HG03175 (cell line): Measurements from ENCODE around the gene RABEP2.
A peak's percentile ranks its signal among the peaks of the same experiment; 100 is the strongest.
"Not testable (repeated sequence)": the region's sequence is repeated elsewhere in the genome, so short reads cannot be mapped to it uniquely, and the experiment has no call there.

ENCODE experiments used
- ATAC-seq: cut with Tn5 transposase; IDR thresholded peaks from one replicate; pipeline ENCODE4 v1.9.1; 2021; ENCODE audit warnings: mild to moderate bottlenecking, moderate library complexity; ENCODE audit not compliant: unreplicated experiment

The RABEP2 gene

DNA sequence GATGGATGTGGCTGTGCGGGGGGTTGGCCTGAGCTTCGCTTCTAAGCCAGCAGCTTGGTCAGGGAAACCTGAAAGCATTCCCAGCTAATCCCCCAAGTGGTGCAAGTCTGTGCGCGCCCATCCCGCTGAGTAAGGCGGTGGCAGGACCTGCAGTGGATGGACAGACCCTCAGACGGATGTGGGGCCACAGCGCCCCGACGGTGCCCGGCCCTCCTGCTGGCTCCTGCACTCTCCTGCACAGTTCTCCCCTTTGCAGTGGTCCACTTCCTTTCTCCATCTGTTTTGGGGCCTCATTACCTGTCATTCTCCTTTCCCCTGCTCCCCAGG is 44.5 kb downstream of the RABEP2 start:
- no peak for ATAC-seq

DNA sequence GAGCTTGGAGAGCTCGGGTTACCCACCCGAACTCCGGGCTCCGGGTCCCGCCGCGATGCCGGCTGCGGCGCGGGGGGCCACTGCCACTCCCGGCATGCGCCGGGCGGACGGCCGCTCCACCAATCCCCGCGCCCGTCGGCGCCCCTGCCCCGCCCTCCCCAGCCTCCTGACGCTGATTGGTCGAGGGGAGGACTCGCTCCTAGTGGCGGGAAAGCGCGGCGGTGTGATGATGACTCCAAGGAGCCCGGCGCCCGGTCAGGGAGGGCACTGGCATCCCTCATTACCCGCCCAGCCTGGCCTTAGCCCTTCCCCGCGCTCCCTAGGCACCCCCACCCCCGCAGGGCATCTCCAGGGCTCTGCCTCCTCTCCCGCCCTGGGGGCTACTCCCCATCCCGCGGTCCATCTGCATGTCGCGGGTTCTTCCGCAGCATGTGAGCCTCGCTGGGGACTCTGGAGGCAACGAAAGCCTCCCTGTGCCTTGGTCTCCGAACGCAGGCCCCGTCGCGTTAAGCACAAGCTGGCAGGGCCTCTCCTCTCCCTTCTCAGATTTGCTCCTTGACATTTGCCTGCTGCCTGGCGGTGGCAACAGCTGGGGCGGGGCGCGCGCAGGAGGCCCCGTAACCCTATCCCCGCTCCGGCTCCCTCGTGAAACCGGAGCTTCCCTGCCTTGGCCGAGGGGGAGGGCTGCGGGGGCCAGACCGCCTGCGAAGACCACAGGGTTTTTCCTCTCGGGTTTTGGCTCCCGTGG is 45.0 kb downstream of the RABEP2 start:
- peak; percentile 76 for ATAC-seq

DNA sequence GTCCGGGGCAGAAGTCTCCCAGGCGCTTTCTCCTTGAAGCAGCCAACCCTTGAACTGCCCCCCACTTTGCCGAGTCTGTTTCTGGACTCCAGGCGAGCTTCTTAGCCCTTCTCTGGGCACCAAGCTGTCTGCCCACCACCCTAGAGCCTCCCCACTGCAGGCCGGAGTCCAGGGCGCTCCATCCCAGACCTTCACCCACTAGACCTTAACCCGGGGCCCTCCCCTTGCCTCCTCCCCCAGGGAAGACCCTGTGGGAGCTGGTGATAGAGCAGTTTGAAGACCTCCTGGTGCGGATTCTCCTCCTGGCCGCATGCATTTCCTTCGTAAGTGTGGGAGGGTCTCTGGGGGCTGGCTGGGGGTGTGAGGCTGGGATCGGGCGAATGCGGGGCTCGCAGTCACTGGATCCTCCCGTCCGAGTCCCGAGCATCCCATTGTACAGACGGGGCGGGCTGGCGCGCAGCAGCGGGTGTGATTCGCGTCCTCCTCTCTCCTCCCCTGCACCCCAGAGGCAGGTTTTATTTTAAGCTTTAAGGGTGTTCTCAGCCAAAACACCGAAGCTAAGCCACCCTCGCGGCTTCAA is 45.7 kb downstream of the RABEP2 start:
- ATAC-seq: peak; percentile 30

DNA sequence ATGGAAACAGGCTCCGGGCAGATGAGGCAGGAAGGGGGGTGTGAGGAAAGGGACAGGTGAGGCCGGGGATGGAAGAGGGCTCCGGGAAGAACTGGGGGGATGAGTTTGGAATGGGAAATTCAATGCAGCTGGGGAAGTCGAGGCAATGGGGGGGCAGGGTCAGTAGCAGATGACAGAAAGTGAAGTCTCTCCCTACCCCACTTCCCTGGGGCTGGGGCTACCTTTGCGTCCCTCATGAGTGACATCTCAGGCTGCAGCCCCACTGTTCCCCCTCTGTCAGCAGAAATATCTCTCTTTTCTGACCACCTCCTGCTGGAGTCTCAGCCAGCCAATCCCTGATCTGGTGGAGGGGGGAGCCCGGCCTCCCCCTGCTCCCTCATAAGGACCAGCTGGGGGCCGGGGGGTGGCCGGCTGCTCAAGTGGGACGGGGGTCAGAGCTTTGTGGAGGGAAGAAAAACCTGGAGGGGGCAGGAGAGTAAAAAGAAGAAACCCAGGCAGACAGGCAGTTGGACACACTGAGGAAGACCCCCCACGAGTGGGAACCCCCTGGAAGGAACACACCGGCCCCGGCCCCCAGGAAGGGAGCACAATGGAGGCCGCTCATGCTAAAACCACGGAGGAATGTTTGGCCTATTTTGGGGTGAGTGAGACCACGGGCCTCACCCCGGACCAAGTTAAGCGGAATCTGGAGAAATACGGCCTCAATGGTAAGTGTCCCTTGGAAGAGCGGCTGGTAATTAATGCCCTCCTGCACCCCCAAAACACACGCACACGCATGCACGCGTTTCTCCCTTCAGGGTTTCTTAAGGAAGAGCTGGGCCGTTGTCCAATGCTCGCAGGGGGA is 46.7 kb downstream of the RABEP2 start, which contains the start of gene ATP2A1:
ATP2A1 (plus strand) TSS at position 406 of the 844 bp plus-strand sequence; CDS start at position 590, 184 bp downstream.
- no peak for ATAC-seq

DNA sequence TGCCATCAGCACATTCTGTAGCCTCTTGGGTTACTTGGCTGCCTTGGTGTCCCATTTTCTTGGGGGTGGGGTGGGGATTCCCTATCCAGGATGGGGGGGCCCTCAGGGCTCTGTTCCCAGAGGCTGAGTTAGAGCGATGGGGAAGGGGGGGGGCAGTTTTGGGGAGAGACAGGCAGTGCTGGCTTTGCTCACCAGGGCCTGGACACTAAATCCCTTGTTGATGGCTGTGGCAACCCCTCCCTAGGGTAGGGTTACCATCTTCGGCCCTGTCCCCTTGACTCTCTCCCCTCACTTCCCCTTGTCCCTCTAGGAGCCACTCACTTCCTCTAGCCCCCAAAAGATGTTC is 47.4 kb downstream of the RABEP2 start:
- no peak for ATAC-seq

DNA sequence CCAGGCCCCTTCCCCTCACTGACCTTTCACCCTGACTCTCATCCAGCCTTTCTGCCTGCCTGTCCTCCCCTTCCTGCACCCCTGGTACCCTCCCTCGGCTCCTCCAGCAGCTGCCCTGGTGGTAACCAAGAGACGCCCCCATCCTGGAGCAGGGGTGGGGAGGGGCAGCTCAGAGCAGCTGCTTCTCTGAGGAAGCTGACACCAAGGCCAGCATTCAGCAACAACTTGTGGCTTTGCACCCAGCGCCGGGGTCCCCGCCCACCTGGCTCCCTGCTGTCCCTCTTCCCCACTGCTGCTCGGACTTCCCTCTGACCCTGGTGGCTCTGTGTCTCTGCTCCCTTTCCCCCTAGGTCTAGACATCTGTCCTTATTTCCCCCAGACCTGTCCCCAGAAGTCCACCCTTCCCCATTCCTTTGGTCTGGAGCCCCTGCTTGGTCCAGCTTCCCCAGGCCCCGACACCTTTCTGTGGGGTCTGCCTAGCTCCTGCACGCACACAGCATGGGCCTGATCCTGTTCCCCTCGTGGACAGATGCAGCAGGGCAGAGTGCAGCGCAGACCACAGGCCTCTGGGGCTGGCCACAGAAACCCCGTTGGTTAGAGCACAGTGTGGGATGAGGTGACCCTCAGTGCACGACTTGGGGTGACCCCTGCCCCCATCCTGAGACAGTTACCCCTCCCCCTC is 47.9 kb downstream of the RABEP2 start:
- ATAC-seq: no peak

DNA sequence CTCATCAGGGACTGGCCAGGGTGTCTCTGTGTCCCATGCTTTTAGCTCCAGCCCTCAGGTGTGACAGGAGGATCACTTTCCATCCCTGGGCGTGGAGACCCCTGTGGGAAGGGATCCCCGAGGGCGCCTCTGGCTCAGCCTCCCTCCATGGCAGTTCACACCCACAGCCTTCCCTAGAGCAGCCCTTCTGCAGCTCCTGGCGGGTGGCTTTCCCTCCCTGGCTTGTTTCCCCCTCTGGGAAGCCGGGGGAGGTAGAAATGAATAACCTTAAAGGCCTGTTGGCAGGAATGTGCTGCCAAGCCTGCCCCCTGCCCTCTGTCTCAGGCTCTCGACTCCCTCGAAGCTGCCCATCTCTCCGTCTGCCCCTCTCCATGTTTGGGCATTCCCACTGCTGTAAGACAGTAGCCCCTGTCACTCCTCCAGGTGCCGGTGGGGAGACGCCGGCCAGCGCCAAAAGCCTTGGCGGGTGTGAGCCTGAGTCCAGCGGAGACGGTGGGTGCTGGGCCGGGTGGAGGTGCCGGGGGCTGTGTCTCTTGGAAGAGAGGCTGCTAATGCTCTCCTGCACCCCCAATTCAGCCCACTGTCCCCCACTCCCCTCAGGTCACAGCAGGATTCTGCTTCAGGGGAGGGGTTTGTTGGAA is 48.9 kb downstream of the RABEP2 start:
- no peak for ATAC-seq

DNA sequence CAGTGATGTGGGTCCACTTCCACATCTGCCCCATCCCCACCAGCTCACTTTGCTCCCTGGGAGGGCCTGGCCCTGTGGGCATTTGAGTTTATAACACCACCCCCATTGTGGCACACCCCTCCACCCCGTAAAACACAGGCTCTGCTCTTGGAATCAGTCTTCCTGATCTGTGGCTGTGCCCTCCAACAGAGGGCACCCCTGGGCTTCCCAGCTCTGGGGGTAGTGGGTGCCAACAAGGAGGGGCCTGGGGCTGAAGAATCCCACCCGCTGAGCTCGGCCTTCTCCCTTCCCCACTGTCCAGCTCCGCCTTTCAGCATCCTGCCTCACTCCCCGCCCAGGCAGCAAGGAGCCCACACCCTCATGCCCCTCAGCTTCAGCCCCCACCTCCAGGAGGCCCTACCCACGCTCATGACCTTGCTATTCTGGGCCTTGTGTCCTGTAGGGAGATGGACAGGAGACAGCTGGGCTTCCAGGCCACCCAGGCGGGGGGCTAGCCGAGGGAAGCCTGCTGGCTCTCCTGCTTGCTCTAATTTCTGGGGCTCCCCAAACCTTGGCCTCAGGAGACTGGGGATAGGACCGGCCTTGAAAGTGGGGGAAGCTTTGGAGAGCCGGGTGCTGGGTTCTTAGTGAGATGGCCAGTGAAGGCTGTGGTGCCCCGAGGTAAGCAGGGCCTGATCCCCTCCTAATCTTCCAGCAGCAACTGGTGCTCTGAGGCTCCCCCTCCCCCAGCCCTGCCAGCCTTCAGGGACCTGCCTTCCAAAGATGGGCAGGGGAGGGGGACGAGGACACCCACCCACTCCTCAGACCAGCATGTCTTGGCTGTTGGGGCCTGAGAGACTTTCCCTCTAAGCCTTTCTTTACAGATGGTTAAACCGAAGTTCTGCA is 49.7 kb downstream of the RABEP2 start:
- no peak for ATAC-seq

DNA sequence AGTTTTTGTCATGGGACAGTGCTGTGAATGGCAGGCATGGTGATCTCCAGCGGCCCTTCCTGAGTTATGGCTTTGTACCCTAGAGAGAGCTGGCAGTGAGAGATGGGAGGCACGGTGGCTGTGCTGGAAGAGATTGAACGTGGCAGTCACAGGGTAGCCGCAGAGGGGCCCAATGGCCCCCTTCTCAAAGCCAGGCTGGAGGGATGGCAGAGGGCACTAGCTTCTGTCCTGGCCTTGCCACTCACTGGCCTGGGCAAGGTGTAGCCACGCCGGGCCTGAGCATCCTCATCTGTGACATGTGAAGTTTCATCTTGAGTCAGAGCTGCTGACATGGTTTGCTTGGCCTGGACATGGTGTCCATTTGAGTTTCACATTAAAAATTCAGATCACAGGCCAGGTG is 50.6 kb downstream of the RABEP2 start:
- no peak for ATAC-seq

DNA sequence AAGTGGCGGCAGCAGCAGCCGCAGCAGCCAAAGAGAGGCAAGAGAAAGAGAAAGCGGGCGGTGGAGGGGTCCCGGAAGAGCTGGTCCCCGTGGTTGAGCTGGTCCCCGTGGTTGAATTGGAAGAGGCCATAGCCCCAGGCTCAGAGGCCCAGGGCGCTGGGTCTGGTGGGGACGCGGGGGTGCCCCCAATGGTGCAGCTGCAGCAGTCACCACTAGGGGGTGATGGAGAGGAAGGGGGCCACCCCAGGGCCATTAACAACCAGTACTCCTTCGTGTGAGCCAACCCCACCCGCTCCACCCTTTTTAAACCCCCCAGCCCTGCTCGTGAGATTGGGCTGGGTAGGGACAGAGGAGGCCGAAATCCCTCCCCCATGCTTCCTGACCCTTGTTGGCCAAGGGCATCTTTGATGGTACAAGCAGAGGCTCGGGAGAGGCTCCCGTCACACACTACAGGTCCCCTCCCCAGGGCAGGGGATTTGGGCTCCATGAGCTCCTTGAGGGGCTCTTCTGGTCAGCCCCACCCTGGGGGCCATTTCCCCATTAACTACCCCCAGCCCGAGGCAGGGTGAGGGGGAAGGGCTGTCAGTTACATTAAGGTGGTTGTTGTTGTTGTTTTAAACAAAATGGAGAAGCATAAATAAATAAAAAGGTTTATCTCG is 51.4 kb downstream of the RABEP2 start:
- ATAC-seq: no peak

DNA sequence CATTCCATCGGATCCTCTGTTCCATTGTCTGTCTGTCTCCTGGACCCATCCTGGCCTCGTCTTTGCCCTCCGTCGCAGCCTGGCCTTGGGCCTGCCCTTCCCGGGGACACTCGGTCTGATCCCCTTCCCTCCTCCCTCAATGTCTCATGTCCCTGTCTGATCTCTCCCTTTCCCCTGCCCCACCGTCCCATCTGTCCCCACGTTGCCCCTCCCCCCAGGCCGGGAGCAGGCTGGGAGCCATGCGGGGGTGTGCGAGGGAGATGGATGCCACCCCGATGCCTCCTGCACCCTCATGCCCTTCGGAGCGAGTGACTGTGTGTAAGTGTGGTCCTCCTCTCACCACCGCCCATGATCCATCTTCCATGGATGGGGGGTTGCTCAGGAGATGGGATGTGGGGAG is 52.1 kb downstream of the RABEP2 start:
- ATAC-seq: no peak

DNA sequence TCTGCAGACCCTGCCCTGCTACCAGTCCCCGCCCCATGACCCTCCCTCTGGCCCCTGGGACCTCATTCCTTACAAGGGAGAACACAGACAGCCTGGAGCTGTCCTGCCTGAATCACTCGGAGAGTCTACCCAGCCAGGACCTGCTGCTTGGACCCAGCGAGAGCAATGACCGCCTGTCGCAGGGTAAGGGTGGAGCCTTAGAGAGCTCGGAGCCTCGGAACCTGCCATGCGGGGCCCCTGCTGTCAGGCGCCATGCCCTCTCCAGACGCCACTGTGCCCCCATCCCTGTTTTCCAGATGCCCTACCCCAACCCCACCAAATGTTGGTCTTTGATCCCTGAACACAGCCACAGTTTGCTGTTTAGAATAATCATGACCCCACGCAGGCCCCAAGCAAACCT is 55.8 kb downstream of the RABEP2 start:
- no peak for ATAC-seq

DNA sequence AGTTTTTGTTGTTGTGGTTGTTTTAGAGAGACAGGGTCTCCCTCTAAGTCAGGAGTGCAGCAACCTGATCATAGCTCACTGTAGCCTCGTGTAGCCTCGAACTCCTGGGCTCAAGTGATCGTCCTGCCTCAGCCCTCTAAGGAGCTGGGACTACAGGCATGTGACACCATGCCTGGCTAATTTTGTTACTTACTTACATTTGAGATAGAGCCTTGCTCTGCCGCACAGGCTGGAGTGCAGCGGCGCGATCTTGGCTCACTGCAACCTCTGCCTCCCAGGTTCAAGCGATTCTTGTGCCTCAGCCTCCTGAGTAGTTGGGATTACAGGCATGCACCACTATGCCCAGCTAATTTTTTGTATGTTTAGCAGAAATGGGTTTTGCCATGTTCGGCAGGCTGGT is 57.4 kb downstream of the RABEP2 start:
- not testable (repeated sequence) for ATAC-seq

DNA sequence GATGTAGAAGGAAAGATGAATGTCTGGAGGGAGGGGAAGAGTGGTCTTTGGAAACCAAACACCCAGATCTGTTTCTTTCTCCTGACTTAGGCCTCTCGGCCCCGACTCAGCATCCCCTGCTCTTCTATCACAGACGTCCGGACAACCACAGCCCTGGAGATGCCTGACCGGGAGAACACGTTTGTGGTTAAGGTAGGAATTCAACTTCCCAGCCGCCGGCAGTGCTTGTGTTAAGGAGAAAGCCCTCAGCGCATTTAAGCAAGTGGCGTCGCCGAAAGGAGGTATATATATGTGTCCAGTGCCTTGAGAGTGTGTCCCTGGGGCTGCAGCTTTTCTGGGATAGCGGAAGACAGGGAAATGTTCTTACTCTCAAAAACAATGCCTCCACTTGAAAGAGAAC is 57.8 kb downstream of the RABEP2 start:
- no peak for ATAC-seq

DNA sequence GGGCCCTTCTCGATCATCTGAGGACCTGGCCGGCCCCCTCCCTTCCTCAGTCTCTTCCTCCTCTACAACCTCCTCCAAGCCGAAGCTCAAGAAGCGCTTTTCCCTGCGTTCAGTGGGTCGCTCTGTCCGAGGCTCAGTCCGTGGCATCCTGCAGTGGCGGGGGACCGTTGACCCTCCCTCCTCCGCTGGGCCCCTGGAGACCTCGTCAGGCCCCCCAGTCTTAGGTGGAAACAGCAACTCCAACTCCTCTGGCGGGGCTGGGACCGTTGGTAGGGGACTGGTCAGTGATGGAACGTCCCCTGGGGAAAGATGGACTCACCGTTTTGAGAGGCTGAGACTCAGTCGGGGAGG is 58.6 kb downstream of the RABEP2 start:
- no peak for ATAC-seq

DNA sequence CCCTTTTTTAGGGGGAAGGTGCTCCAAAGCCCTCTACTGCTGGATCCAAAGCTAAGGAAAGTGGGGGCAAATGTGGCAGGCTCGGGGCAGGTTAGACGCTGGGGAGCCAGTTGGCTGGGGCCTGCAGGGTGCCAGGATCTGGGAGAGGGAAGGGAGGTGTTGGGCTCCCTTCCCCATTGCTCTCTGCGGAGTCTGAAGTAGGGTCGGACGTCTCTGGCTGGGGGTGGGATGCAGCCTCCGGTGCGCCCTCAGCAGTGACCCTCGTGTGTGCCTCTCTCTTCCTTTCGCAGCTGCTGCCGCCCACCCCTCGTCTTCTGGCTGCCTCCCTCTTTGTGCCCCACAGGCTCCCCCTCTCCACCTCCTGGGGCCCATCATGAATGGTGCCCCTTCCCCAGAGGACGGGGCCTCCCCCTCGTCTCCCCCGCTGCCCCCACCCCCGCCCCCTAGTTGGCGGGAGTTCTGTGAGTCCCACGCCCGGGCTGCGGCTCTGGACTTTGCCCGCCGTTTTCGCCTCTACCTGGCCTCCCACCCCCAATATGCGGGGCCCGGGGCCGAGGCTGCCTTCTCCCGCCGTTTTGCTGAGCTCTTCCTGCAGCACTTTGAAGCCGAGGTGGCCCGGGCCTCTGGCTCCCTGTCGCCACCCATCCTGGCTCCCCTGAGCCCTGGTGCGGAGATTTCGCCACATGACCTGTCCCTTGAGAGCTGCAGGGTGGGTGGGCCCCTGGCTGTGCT is 59.1 kb downstream of the RABEP2 start:
- ATAC-seq: no peak

DNA sequence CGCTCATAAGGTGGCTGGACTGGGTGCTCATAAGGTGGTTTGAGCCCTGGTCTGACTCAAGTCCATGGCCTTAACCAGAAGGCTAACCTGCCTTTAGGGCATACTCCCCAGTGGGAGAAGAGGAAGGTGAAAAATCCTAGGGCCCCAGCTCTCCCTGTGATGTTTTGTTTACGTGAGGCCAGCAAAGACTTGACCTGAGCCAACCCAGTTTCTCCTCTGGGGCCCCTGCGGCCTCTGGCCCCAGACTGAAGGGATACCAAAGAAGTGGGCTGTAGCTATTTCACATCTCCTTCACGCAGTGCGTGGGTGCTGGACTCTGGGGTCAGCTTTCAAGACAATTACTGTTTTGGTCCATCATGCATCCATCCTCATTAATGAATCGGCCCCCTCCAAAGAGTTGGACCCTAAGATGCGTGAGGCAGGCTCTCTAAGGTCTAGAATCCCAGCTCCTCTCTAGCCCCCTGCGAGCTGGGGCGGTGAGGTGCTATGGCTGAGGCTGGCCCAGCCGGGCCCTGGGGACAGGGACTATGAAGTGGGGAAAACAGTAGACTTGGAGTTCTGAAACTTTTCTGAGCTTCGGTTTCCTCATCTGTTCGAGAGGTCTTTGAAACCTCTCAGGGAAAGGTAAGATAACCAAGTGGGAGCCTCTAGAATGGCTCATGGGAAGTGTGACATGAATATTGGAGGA is 59.9 kb downstream of the RABEP2 start:
- ATAC-seq: no peak
